ENCODE results near the gene FBN1.

DNA sequence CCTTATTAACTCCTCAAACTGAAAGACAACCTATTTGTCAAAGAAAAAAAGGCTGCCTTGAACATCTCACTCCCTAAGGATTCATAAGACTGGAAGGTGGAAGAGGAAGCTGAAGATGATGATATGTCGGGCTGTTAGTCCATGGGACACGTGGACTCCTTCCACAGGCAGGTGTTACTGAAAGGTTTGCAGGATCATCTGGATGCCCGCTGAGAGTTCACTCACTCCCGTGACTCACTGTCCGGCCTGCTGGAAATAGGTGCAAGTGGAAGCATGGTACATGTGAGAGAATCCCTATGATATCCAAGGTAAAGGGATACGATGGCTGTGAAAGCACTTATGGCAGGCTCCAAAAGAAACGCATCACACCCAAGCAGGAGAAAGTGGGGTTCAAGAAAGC, 33.3 kb upstream of the FBN1 start:
- TF ChIP-seq SUZ12 (IDR thresholded peaks at IDR 0.05; ENCODE audit: extremely low read depth, insufficient read depth, insufficient read length) (no peak), ZNF274 (IDR thresholded peaks at IDR 0.05; ENCODE audit: low read depth, low read length) (no peak), YY1 (IDR thresholded peaks at IDR 0.05; ENCODE audit: insufficient read depth, insufficient read length) (no peak)
